Activated naive CD4-positive, alpha-beta T cell treated with anti-CD3 and anti-CD28 coated beads, Interleukin-2, amount 50 U/mL, for 72 hours (primary cell): ENCODE data around the gene GMEB2. TPM values are rescaled to one million over a fixed set of nuclear protein-coding genes. Genes with fewer than 3 reads are reported as not detected.

ENCODE experiments used
- ATAC-seq, 2 donors: fragments of 150-1000 bp; cut with Tn5 transposase; 2 replicates each; pipeline ENCODE4 v1.10.0; 2021; ENCODE audit warnings: mild to moderate bottlenecking in 2 of 2, moderate library complexity in 2 of 2
- DNase-seq, 2 donors: peaks; one replicate each; pipeline ENCODE4 v3.0.0; 2021 to 2022; ENCODE audit warnings: low spot score in 2 of 2
- H3K27ac Mint-ChIP-seq, 2 donors: one replicate each; pipeline ENCODE4 v1.8.0; 2022; ENCODE audit warnings: mild to moderate bottlenecking in 2 of 2, mixed read lengths in 2 of 2
- H3K36me3 Mint-ChIP-seq, 2 donors: one replicate each; pipeline ENCODE4 v1.8.0; 2022; ENCODE audit warnings: mixed read lengths in 2 of 2
- H3K9me3 Mint-ChIP-seq, 2 donors: one replicate each; pipeline ENCODE4 v1.8.0; 2022; ENCODE audit warnings: mixed read lengths in 2 of 2
- total RNA-seq, 2 donors: library from RNA; stranded (reverse); gene quantifications; one replicate each; pipeline ENCODE4 v1.2.3, GENCODE V29; 2022

GMEB2 gene
- total RNA-seq, 2 donors from 2014 or later = 11.3 to 24.0 TPM

DNA sequence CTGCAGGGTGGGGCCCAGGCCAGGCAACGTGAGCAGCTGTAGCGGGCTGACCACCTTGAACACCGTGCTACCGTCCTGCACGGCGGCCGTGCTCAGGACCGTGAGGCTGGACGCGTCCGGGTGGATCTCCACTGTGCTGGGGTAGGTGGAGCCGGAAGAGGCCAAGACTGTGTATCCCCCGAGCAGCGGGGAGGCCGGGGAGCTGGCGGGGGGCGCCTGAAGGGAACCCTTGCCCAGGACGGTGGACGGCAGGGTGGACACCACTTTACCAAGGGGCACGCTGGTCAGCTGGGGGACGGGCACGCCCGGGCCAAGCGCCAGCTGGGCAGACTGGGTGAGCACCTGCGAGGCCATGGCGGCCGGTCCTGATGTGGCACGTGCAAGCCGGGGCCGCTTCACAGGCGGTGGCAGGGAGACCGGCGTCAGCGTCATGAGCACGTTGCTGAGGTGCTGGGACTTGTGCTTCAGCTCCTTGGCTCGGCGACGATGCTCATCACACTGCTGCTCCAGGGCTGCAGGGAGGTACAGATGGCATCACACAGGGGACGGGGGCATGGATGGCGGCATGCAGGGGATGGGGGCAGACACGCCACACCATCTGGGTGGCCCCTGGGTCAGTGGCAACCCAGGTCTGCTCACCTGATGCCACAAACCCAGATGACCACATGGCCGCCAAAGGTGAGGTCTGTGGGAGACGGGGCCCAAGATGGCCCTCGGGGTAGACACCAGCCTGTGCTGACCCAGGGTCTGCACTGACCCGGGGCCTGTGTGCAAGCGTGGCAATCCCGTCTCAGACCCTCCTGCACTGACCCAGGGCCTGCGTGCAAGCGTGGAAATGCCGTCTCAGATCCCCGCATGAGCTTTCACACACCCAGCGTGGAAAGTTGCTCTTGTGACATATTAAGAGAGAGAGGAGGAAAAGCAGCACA lies 36.4 kb downstream of the GMEB2 start:
- Mint-ChIP-seq H3K27ac (peak overlapping the region in 1 of 2 donors; percentile 39), H3K9me3 (no peaks in the 10 kb centered on the region), H3K36me3 (peaks cover 0 to 18% of the 10 kb centered on the region in 2 donors)
- ATAC-seq (no peak), DNase-seq (no peak)

DNA sequence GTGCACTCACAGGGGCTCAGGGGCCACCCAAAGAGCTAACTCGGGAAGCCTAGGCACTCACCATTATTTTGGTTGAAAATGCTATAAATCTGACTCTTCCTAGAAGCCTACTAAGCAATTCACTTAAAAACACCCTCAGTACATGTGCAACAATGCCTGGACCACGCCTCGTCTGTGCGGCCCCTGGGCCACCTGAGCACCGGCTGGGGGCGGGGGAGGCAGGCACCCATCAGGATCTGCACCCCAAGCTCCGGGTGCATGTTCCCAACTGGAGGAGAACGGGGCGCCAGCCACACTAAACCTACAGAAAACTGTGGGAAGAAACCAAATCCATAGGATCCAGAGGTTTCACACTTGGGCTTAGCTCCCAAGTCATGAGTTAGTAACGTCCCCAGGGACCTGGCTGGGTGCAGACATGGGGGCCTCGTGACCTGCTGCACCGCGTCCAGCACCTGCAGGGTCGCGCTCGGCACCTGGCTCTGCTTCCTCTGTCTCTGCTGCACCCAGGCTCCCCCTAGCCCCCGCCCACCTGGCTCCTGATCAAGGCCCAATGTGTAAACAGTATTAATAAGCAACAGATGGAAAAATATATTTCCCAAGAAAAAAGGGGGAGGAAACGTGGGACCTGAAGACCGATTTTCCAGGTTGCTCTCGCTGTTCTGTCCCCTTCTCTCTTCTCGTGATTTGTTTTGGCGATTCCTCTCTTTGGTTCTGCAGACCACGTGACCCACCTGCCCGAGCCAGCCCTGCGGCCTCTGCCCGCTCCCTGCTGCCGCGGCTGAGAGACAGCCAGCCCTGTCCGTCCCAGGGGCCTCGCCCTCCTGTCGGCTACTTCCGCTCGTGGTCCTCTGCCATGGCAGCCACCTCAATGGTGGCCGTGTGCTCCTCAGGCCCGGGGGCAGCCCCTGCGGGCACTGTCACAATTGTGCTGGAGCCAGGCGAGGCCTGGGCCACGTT lies 37.4 kb downstream of the GMEB2 start:
- H3K27ac Mint-ChIP-seq = peak overlapping the region in 1 of 2 donors; percentile 39
- no peaks in the 10 kb centered on the region for H3K9me3 Mint-ChIP-seq
- DNase-seq = no peak
- H3K36me3 Mint-ChIP-seq = peaks cover 0 to 18% of the 10 kb centered on the region in 2 donors
- ATAC-seq = no peak

DNA sequence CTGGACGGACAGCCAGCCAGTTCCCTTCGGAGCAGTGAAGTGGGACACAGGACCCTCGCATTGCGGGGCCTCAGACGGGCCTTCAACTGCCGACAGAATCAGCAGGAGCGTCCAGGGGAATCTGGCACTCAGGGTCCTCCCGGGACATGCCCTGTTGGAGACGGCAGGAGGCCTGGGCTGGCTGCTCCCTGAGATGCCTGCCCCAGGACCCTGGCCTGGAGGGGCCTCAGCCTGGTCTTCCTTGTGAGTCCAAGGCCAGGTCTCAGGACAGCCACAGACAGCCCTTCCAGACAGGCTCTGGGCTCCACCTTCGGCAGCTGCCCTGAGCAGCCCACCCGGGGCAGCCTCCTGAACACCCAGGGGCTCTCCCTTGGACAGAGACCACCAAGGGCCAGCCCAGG lies 38.3 kb downstream of the GMEB2 start:
- Mint-ChIP-seq H3K9me3 (no peaks in the 10 kb centered on the region), H3K36me3 (peaks cover 0 to 18% of the 10 kb centered on the region in 2 donors), H3K27ac (no peak overlapping the region)
- no peak for DNase-seq
- no peak for ATAC-seq

DNA sequence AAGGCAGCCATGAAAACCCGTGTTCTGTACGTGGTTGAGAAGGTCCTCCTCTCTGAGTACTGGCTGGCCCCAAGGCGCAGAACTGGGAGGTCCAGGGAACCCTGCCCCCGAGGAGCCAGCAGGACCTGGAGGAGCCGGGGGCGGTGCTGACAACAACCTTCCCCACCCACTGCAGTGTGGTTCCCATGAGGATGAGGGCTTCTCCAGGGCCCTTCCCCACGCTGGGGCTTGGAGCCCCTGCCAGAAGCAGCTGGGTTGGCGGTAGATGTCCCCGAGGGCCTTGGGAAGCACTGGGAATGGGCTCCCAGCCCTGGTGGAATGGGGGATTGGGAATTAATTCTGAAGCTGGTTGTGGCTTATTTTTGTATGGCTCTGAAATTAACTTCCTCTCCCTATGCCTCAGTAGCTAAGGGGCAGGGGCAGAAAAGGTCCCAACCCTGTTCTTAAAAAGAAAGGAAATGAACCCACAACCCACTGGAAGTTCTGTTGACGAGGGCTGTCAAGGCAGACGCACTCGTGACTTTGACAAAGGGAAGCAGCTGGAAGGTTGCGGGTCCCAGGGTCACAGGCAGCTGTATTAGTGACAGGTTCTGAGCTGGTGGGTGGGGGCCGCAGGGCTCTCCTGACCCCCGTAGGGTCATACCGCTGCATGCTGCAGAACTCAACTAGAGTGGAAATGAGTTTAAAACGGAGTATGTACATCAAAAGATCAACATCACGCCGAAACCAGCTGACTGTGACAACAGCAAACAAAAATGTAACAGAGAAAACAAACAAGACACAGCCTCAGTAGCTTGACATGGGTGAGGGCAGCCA lies 38.9 kb downstream of the GMEB2 start:
- Mint-ChIP-seq H3K36me3 (peaks cover 0 to 12% of the 10 kb centered on the region in 2 donors), H3K27ac (peak overlapping the region in 1 of 2 donors; percentile 39), H3K9me3 (no peaks in the 10 kb centered on the region)
- no peak for ATAC-seq
- DNase-seq = no peak

DNA sequence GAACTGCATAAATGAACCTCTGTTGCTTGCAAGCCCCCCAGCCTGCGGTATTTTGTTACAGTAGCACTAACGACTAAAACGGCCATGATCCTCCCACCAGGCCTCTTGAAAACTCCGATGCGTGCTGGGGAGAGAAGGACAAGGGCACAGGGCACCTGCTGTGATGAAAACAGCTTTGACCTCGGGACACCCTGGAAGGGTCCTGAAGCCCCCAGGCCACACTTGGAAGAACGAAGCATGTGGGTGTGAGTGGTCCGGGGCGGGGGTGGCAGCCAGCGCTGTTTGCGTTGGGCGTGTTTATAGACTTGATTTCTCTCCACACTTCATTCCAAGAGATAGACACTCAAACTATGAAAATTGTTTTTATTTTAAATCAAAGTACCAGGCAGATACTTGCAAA lies 39.6 kb downstream of the GMEB2 start:
- no peak for ATAC-seq
- Mint-ChIP-seq H3K9me3 (no peaks in the 10 kb centered on the region), H3K27ac (peak overlapping the region in 1 of 2 donors; percentile 39), H3K36me3 (peaks cover 0 to 10% of the 10 kb centered on the region in 2 donors)
- DNase-seq = no peak

DNA sequence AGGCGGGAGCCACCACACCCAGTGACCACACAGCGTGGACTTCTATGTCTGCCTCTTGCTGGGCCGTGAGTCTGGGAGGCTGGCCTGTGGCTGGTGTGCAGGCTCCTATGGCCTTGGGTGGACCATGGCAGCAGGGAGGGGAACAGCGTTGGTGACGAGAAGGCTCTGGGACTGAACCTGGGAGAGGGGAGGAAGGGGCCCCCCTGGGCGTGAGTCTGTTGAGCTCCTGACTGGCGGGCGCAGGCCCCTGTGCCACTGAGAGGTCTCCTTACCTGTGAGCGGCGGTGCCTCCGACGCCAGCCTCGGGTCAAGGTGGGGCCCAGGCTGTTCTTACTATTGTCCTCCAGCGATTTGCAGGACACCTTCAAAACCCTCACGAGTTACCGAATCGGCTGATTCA lies 40.1 kb downstream of the GMEB2 start:
- Mint-ChIP-seq H3K27ac (no peak overlapping the region), H3K9me3 (no peaks in the 10 kb centered on the region), H3K36me3 (peaks cover 0 to 10% of the 10 kb centered on the region in 2 donors)
- DNase-seq = no peak
- ATAC-seq = no peak

DNA sequence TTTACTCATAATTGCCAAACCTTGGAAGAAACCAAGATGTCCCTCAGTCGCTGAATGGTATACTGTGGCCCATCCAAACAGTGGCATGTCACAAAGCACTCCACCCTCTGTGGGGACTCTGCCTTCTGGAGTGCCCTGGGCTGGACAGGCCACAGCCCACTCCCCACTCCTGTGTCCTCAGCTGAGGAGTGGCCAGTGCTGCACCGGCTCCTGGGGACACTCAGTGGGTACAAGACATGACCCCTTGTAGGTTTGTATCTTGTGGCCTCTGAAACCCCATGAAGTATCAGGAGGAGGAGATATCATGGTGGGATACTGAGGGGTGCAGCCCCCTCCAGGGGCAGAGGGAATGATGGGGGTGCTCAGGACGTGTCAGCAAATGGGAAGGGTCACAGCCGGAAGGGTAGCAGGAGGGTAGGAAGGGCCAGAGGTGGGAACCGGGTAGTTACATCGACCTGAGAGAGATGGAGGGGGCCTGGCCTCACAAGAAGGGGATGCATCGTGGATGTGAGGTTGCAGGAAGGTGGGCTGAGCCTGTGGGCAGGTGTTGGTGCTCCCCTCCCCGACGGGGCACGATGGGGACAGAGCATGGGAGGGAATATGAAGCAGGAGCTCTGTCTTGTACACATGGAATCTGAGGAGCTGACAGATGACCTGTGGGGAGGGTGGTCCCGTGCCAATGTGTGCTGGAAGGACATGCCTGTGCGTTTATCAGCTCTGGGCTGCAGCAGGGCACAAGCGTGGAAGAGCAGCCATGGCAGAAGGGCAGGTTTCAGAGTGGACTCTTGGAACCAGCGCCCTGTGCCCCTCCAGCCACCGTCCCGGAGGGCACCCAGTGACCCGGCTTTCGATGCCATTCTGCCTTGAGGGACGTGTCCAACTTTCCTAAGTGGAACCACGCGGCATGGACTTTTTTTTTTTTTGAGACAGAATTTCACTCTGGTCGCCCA lies 41.0 kb downstream of the GMEB2 start:
- H3K9me3 Mint-ChIP-seq = no peaks in the 10 kb centered on the region
- no peak for DNase-seq

DNA sequence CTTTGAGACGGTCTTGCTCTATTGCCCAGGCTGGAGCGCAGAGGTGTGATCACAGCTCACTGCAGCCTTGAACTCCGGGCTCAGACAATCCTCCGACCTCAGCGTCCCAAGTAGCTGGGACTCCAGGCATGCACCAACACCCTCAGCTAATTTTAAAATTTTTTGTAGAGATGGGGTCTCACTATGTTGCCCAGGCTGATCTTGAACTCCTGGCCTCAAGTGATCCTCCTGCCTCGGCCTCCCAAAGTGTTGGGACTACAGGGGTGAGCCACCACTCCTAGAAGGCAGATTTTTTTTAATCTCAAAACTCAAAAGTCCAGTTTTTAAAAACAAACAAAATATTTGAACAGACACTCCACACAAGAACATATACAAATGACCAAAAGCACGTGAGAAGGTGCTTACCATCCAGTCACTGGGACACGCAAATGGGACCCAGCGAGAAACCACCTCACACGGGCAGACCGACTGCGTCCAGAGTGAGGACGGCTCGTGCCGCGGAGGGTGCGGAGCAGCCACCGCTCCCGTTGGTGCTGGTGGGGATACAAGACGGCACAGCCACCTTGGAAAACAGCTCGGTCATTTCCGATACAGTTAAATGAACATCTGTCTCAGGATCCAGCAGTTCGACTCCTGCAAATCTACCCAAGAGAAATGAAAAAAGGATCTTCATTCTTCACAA lies 44.4 kb downstream of the GMEB2 start:
- no peak for DNase-seq

More for the DNA sequence above, 41.0 kb downstream of the GMEB2 start:
- Mint-ChIP-seq H3K36me3 (peaks cover 0 to 7% of the 10 kb centered on the region in 2 donors), H3K27ac (no peak overlapping the region)
- ATAC-seq = no peak

DNA sequence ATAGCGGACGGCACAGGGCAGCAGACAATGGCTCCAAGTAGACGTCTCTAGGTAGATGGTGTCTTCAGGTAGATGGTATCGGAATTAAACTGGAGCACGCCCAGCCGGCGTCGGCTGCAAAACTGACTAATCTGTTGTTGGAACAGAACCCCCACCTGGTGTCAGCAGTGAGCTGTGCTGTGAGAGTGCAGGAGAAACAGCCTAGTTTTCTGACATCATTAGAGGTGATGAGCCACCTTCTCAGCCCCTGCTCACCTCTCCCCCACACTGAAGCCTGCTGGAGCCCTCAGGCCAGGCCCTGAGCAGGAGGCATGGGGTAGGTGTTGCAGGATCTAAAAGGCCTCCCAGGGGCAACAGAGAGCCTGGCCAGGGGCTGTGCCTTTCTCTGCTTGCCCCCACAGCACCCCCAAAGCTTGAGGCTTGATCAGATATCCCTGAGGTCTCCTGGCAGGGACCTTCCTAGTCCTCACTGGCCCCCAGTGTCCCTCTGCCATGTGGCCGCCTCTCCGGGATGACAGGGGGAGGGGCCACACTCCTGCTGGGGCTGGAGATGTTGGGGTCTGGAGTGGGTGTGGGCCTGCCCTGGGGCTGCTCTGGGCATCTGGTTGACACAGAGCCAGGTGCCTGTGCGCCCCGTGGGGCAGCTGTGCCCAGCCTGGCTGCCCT lies 46.0 kb downstream of the GMEB2 start:
- Mint-ChIP-seq H3K9me3 (no peaks in the 10 kb centered on the region), H3K27ac (no peak overlapping the region), H3K36me3 (no peaks in the 10 kb centered on the region)
- DNase-seq (peak in 1 of 2 donors; percentile 59), ATAC-seq (peak; percentile 88 to 89)

More for the DNA sequence above, 44.4 kb downstream of the GMEB2 start:
- H3K9me3 Mint-ChIP-seq = no peaks in the 10 kb centered on the region
- H3K27ac Mint-ChIP-seq = no peak overlapping the region
- ATAC-seq = no peak
- no peaks in the 10 kb centered on the region for H3K36me3 Mint-ChIP-seq

DNA sequence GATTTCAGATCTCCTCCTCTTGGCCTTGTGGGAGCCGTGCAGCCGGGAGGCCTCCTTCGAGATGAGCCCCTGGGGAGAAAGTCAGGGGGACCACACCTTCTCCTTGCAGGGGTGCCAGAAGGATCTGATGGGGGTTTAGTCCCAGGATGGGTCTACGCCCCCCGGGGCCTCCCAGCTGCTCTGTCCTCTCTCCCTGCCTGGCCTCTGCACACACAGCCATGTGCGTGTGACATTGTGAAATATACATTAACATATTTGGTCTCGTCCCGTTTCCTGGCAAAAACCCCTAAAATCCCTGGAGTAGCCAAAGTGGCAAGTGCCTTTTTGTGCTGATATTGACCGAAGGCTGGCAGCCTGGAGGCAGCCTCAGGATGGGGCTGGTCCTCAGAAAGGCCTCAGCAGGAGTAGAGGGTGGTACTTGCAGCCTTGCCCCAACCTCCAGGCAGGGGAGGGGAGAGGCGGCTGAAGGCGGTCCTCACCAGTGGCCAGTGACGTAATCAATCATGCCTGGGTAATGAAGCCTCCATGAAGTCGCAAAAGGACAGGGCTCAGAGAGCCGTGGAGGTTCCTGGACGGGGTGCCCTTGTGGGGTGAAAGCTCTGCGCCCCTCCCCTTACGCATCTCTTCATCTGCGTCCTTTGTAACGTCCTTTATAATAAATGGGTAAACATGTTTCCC lies 47.7 kb downstream of the GMEB2 start:
- Mint-ChIP-seq H3K36me3 (no peaks in the 10 kb centered on the region), H3K9me3 (no peaks in the 10 kb centered on the region), H3K27ac (no peak overlapping the region)
- no peak for ATAC-seq
- no peak for DNase-seq

DNA sequence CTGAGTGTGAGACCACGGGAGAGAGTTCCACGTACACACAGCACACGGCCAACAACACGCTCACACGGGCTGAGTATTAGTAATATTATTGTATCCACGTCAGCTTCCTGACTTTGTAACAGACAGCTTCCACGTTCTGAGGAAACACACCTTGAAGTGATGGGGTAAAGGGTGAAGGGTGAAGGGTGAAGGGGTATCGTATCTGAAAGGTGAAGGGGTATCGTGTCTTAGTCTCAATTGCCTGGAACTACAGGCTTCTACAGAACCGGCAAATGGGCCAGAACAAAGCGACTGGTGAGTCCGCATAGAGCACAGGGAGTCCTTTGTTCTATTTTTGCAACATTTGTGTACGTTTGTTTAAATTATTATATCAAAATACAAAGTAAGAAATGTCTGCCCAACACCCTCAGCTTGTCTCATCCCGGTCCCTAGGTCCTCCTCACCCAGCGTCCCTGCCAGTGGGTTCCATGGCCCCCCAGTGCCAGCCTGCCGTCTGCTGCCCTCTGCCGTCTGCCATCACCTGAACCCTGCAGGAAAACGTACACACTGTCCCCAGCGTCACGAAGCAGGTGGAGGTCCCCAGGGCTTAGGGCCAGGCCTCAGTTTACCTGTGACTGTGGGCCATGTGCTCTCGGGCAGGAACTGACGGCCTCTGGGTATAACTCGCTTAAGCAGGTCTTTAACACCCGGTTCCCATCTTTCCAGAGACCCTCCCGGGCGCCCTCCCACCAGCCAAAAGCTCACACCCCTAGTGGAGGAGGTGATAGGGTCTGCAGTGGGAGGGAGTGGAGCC lies 48.5 kb downstream of the GMEB2 start:
- H3K9me3 Mint-ChIP-seq = no peaks in the 10 kb centered on the region
- ATAC-seq = no peak
- no peaks in the 10 kb centered on the region for H3K36me3 Mint-ChIP-seq
- H3K27ac Mint-ChIP-seq = no peak overlapping the region
- no peak for DNase-seq

DNA sequence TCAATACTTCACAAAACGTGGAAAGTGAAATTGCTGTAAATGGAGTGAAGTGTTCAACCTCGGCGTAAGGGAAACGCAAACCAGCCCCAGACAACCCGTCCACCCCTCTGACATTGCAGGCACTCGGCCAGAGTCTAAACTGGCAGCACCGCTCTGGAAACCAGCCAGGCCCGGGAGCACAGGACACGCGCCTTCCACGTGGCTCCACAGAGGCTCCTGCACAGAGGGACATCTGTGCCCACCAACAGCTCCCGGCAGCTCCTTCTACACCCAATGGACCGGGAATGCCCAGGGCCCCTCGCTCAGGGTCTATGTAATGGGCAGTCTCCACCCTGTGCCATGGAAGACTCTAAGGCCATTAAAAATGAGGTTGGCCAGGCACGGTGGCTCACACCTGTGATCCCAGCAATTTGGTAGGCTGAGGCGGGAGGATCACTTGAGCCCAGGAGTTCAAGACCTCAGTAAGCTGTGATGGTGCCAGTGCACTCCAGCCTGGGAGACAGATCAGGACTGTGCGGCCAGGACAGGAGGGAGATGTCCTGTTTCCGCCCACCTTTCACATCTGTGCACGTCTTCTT lies 49.5 kb downstream of the GMEB2 start:
- no peak for DNase-seq
- ATAC-seq = no peak
- H3K36me3 Mint-ChIP-seq = no peaks in the 10 kb centered on the region
- no peak overlapping the region for H3K27ac Mint-ChIP-seq
- H3K9me3 Mint-ChIP-seq = no peaks in the 10 kb centered on the region

DNA sequence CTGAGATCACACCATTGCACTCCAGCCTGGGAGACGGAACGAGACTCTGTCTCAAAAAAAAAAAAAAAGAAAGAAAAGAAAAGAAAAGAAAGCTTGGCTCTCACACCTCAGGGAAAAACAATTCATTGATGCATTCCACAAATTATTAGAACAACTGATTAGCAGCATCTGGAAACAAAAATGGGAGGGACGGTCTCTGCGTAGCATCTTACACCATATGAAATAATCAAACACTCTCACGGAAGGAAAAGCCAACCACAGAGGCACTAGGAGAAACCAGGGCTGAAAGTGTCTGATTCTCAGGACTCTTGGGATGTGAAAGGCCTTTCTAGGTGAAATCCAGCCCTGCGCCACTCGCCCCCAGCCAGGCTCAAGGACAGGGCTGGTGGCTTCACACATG lies 50.6 kb downstream of the GMEB2 start:
- H3K36me3 Mint-ChIP-seq = no peaks in the 10 kb centered on the region
- DNase-seq = no peak
- H3K9me3 Mint-ChIP-seq = no peaks in the 10 kb centered on the region
- no peak for ATAC-seq
- H3K27ac Mint-ChIP-seq = no peak overlapping the region
